Measurements from ENCODE around the gene KIAA2012.
"Not testable (repeated sequence)": the region's sequence is repeated elsewhere in the genome, so short reads cannot be mapped to it uniquely, and the experiment has no call there.

KIAA2012 gene

GRCh38 chr2:202116691-202117090 is 43.6 kb downstream of the KIAA2012 start:
- no peak for DNase-seq (ENCODE audit: low spot score)

GRCh38 chr2:202118168-202118567 is 45.1 kb downstream of the KIAA2012 start:
- DNase-seq (ENCODE audit: low spot score) = no peak

GRCh38 chr2:202120828-202121227 is 47.8 kb downstream of the KIAA2012 start:
- no peak for DNase-seq (ENCODE audit: low spot score)

GRCh38 chr2:202121532-202122162 is 48.6 kb downstream of the KIAA2012 start:
- no peak for DNase-seq (ENCODE audit: low spot score)

- no peak for DNase-seq (ENCODE audit: low spot score)
Measured at GRCh38 chr2:202122163-202122540, 49.1 kb downstream of the KIAA2012 start.

GRCh38 chr2:202122980-202123720 is 50.1 kb downstream of the KIAA2012 start:
- DNase-seq (ENCODE audit: low spot score) = no peak

- no peak for DNase-seq (ENCODE audit: low spot score)
Measured at GRCh38 chr2:202124286-202124685, 51.2 kb downstream of the KIAA2012 start.

GRCh38 chr2:202127687-202128331 is 54.8 kb downstream of the KIAA2012 start:
- DNase-seq (ENCODE audit: low spot score) = no peak

- no peak for DNase-seq (ENCODE audit: low spot score)
Measured at GRCh38 chr2:202129841-202130240, 56.8 kb downstream of the KIAA2012 start.

GRCh38 chr2:202133200-202133908 is 60.3 kb downstream of the KIAA2012 start:
- no peak for DNase-seq (ENCODE audit: low spot score)

- DNase-seq (ENCODE audit: low spot score) = no peak
Measured at GRCh38 chr2:202133909-202134265, 60.8 kb downstream of the KIAA2012 start.

GRCh38 chr2:202135091-202135874 is 62.2 kb downstream of the KIAA2012 start:
- no peak for DNase-seq (ENCODE audit: low spot score)

- not testable (repeated sequence) for DNase-seq (ENCODE audit: low spot score)
Measured at GRCh38 chr2:202136039-202136438, 63.0 kb downstream of the KIAA2012 start.

GRCh38 chr2:202136526-202136925 is 63.5 kb downstream of the KIAA2012 start:
- DNase-seq (ENCODE audit: low spot score) = no peak

GRCh38 chr2:202140522-202141252 is 67.6 kb downstream of the KIAA2012 start:
- DNase-seq (ENCODE audit: low spot score) = no peak

- DNase-seq (ENCODE audit: low spot score) = no peak
Measured at GRCh38 chr2:202141329-202141947, 68.4 kb downstream of the KIAA2012 start.

- no peak for DNase-seq (ENCODE audit: low spot score)
Measured at GRCh38 chr2:202142540-202142939, 69.5 kb downstream of the KIAA2012 start.

- no peak for DNase-seq (ENCODE audit: low spot score)
Measured at GRCh38 chr2:202147775-202148174, 74.7 kb downstream of the KIAA2012 start.

- DNase-seq (ENCODE audit: low spot score) = no peak
Measured at GRCh38 chr2:202148515-202149154, 75.6 kb downstream of the KIAA2012 start.

GRCh38 chr2:202149155-202149762 is 76.2 kb downstream of the KIAA2012 start:
- no peak for DNase-seq (ENCODE audit: low spot score)
